Mesothelial cell of epicardium (in vitro differentiated cells): ENCODE data around the gene TTK. TPM values are rescaled to one million over a fixed set of nuclear protein-coding genes. Genes with fewer than 3 reads are reported as not detected.

ENCODE experiments used
- DNase-seq, 2 experiments: peaks; one replicate each; pipeline ENCODE4 v3.0.0; 2021; ENCODE audit warnings: low spot score in 2 of 2; ENCODE audit not compliant: unreplicated experiment in 2 of 2
- H3K27ac Mint-ChIP-seq: 2 replicates; pipeline ENCODE4 v1.8.0; 2021; ENCODE audit warnings: mixed read lengths
- H3K27me3 Mint-ChIP-seq: 2 replicates; pipeline ENCODE4 v1.8.0; 2021; ENCODE audit warnings: low read depth, mixed read lengths
- H3K36me3 Mint-ChIP-seq: 2 replicates; pipeline ENCODE4 v1.8.0; 2021; ENCODE audit warnings: mixed read lengths
- H3K4me1 Mint-ChIP-seq: 2 replicates; pipeline ENCODE4 v1.8.0; 2021; ENCODE audit warnings: mixed read lengths
- H3K4me3 Mint-ChIP-seq: 2 replicates; pipeline ENCODE4 v1.8.0; 2021; ENCODE audit warnings: mild to moderate bottlenecking, moderate library complexity, mixed read lengths
- H3K9me3 Mint-ChIP-seq: 2 replicates; pipeline ENCODE4 v1.8.0; 2021; ENCODE audit warnings: mixed read lengths
- CTCF ChIP-seq: fragments of 200-600 bp; sonication (generic); IDR thresholded peaks from one replicate; pipeline ENCODE4 v1.5.0; 2021; ENCODE audit warnings: antibody characterized with exemption; ENCODE audit not compliant: unreplicated experiment
- total RNA-seq: library from RNA; stranded (reverse); gene quantifications from 3 replicates; pipeline ENCODE4 v1.2.1, GENCODE V29; 2021

The TTK gene
- total RNA-seq, 1 donor from 2014 or later, result 13.5 TPM

DNA sequence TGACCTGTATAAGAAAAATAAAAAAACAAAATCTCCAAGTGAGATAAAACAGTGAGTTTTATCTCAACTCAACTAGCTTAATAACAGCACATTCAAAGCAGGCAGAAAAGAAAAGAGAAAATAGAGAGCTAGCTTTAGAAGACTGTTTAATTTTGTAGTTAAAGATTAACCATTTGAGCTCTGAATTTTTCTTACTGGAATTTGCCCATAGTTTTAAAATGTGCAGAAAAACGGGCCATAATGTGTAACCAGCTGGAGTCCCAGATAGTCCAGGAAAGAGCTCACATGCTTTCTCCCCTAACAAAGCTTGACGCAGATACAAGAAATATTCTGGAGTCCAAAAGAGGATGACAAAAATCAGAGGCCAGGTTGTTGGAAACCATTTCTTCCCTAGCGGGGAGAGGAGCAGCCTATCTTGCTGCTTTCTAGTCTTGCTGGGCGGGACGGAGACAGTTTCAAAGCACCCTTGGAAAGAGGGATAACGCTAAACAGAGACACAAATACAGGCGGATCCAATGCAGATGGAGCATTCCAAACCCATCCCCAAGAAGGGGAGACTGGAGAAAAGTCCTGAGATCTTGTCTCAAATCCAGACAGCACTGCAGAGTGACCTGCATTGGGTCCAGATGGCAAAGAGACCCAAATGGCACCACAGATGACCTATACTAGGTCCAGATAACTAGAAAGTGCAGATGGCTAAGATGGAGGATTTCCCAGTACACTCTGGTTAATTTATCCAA, 16.1 kb downstream of the TTK start:
- Mint-ChIP-seq H3K36me3 (peaks cover 14% of the 10 kb centered on the region), H3K4me3 (no peak overlapping the region)

DNA sequence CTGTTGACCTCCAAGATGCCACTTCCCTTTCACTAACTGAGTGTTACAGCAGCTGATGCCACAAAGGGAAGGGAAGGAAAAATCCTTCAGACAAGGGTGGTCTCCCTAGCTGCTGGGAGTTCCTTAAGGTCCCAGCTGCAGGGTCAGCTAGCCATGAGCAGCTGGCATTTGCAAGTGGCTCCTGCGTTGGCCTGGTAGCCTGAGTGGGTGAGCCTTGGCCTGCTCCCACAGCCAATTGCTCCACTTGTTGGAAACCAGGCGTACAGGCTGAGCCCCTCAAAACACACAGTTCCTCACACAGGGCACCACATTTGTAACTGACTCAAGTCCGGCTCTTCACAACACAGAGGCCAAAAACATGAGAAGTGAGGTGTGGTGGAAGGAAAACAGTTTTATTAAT, 16.7 kb downstream of the TTK start:
- Mint-ChIP-seq H3K4me3 (no peak overlapping the region), H3K9me3 (no peaks in the 10 kb centered on the region), H3K27ac (no peak overlapping the region), H3K36me3 (peaks cover 14% of the 10 kb centered on the region), H3K4me1 (no peaks in the 10 kb centered on the region), H3K27me3 (no peaks in the 10 kb centered on the region)
- DNase-seq, result no peak
- no peak for TF ChIP-seq CTCF

More for the DNA sequence above, 16.1 kb downstream of the TTK start:
- H3K27me3 Mint-ChIP-seq, result no peaks in the 10 kb centered on the region
- DNase-seq, result no peak
- H3K9me3 Mint-ChIP-seq, result no peaks in the 10 kb centered on the region
- H3K4me1 Mint-ChIP-seq, result no peaks in the 10 kb centered on the region
- H3K27ac Mint-ChIP-seq, result peak overlapping the region; percentile 43
- no peak for TF ChIP-seq CTCF

DNA sequence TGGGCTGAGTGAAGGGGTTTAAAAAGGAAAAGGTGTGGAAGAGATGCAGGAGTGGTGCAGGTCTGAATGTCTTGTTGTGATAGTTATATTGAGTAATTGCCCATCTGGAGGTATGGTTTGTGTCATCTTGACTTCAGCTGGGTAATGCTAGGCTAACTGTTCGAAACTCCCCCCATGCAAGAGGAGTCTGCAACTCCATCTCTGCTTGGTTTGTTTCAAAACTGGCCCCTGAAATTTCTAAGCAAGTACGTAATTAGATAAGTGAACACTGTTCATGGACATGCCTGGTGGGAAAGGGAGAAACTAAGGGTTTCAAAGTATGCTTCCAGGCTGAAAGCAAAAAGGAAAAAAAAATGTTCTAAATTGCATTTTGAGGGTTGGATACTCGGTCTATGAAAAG, 17.1 kb downstream of the TTK start:
- H3K27me3 Mint-ChIP-seq, result no peaks in the 10 kb centered on the region
- no peak for DNase-seq
- H3K4me3 Mint-ChIP-seq, result no peak overlapping the region
- H3K27ac Mint-ChIP-seq, result no peak overlapping the region
- no peaks in the 10 kb centered on the region for H3K4me1 Mint-ChIP-seq
- H3K9me3 Mint-ChIP-seq, result no peaks in the 10 kb centered on the region
- TF ChIP-seq CTCF, result no peak
- H3K36me3 Mint-ChIP-seq, result peaks cover 14% of the 10 kb centered on the region

- Mint-ChIP-seq H3K9me3 (no peaks in the 10 kb centered on the region), H3K4me3 (no peak overlapping the region), H3K36me3 (peaks cover 14% of the 10 kb centered on the region), H3K27ac (no peak overlapping the region), H3K4me1 (no peaks in the 10 kb centered on the region), H3K27me3 (no peaks in the 10 kb centered on the region)
- no peak for TF ChIP-seq CTCF
- DNase-seq, result no peak
These were observed 18.4 kb downstream of the TTK start for GRCh38 chr6:80022803-80023202.

- Mint-ChIP-seq H3K27me3 (no peaks in the 10 kb centered on the region), H3K9me3 (no peaks in the 10 kb centered on the region), H3K4me1 (no peaks in the 10 kb centered on the region), H3K4me3 (no peak overlapping the region), H3K36me3 (peaks cover 28% of the 10 kb centered on the region), H3K27ac (no peak overlapping the region)
- TF ChIP-seq CTCF, result no peak
- no peak for DNase-seq
These were observed 24.1 kb downstream of the TTK start for GRCh38 chr6:80028589-80028988.
